ENCODE data around the gene LBX2. TPM values are rescaled to one million over a fixed set of nuclear protein-coding genes. Genes with fewer than 3 reads are reported as not detected.

The LBX2 gene
- total and polyA plus RNA-seq, 10 of the 15 experiments (the other 5 are each of a cell fraction or from before 2014, with no cell fraction given), result 0.08 to 4.0 (median 0.27) TPM

DNA sequence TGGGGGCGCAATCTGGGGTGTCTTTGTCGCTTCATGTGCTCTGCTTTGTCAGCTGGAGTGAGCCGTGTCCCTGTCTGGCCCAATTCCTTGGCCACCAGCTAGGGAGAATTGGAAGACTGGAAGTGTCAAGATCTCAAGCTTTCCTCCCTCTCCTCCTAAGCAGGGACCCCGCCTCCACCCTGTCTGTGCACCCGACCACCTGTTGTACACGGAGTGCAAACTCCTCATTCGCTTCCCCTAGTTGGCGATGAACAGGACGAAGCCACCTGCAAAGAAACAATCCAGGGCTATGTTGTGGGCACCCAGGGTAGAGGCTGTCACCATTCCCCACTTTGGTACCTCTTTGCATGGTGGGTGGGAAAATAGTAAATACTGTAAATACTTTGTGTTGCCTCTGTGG lies 28.3 kb upstream of the LBX2 start (continued):
- TF ChIP-seq SPI1 (IDR thresholded peaks at IDR 0.05; ENCODE audit: borderline replicate concordance, insufficient read depth, low read depth, low read length) (no peak), SIX5 (IDR thresholded peaks at IDR 0.05; ENCODE audit: low read depth, low read length, severe bottlenecking) (no peak), KDM1A (IDR thresholded peaks at IDR 0.05; ENCODE audit: borderline replicate concordance) (no peak), EP300 (IDR thresholded peaks at IDR 0.05; ENCODE audit: borderline replicate concordance in 1 of 2, control insufficient read depth in 1 of 2, low read depth in 2 of 2, low read length in 2 of 2) (no peak), GATAD2B (conservative IDR thresholded peaks at IDR 0.05; ENCODE audit: low read depth) (no peak)

DNA sequence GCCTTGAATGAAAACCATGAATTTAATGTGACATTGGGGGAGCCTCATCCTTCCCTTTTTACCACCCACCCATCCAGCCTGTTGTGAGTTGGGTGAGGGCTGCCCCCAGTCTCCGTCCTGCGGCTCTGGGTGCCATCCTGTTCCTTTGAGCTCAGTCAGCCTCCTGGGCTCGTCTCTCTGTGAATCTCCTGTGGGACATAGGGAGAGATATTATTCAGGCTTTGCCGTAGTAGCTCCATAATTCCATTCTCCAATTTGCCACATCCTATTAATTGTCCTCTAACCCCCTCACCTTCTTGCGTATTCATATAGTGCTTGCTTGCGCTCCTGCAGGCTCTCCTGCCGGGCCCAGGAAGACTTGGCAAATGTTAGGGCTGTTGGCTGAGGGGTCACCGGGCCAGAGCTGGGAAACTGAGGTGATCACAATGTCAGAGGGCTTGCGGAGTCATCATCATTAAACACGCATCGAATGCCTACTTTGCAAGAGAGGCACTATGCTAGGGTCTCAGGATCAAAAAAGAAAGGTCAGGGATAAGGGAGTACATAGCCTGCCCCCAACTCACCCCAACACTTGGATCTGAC lies 27.3 kb upstream of the LBX2 start:
- RAD21 ChIA-PET (ENCODE audit: unreplicated experiment), result interaction anchor here (1.1 to 7.5 kb wide), 3 partner anchors 44 to 91 kb away, joined by 3 to 158 read pairs (median 7); partner anchors contain the start of genes CCDC142 and TTC31
- TF ChIP-seq, protein P1, sequence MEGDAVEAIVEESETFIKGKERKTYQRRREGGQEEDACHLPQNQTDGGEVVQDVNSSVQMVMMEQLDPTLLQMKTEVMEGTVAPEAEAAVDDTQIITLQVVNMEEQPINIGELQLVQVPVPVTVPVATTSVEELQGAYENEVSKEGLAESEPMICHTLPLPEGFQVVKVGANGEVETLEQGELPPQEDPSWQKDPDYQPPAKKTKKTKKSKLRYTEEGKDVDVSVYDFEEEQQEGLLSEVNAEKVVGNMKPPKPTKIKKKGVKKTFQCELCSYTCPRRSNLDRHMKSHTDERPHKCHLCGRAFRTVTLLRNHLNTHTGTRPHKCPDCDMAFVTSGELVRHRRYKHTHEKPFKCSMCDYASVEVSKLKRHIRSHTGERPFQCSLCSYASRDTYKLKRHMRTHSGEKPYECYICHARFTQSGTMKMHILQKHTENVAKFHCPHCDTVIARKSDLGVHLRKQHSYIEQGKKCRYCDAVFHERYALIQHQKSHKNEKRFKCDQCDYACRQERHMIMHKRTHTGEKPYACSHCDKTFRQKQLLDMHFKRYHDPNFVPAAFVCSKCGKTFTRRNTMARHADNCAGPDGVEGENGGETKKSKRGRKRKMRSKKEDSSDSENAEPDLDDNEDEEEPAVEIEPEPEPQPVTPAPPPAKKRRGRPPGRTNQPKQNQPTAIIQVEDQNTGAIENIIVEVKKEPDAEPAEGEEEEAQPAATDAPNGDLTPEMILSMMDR (IDR thresholded peaks at IDR 0.05 in 2 of 3, conservative IDR thresholded peaks at IDR 0.05 in 1 of 3; ENCODE audit: control insufficient read depth in 2 of 3, extremely low read depth in 1 of 3, insufficient read depth in 1 of 3, low read depth in 3 of 3, low read length in 3 of 3), result no peak
- TF ChIP-seq, protein P2, sequence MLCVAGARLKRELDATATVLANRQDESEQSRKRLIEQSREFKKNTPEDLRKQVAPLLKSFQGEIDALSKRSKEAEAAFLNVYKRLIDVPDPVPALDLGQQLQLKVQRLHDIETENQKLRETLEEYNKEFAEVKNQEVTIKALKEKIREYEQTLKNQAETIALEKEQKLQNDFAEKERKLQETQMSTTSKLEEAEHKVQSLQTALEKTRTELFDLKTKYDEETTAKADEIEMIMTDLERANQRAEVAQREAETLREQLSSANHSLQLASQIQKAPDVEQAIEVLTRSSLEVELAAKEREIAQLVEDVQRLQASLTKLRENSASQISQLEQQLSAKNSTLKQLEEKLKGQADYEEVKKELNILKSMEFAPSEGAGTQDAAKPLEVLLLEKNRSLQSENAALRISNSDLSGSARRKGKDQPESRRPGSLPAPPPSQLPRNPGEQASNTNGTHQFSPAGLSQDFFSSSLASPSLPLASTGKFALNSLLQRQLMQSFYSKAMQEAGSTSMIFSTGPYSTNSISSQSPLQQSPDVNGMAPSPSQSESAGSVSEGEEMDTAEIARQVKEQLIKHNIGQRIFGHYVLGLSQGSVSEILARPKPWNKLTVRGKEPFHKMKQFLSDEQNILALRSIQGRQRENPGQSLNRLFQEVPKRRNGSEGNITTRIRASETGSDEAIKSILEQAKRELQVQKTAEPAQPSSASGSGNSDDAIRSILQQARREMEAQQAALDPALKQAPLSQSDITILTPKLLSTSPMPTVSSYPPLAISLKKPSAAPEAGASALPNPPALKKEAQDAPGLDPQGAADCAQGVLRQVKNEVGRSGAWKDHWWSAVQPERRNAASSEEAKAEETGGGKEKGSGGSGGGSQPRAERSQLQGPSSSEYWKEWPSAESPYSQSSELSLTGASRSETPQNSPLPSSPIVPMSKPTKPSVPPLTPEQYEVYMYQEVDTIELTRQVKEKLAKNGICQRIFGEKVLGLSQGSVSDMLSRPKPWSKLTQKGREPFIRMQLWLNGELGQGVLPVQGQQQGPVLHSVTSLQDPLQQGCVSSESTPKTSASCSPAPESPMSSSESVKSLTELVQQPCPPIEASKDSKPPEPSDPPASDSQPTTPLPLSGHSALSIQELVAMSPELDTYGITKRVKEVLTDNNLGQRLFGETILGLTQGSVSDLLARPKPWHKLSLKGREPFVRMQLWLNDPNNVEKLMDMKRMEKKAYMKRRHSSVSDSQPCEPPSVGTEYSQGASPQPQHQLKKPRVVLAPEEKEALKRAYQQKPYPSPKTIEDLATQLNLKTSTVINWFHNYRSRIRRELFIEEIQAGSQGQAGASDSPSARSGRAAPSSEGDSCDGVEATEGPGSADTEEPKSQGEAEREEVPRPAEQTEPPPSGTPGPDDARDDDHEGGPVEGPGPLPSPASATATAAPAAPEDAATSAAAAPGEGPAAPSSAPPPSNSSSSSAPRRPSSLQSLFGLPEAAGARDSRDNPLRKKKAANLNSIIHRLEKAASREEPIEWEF (IDR thresholded peaks at IDR 0.05; ENCODE audit: insufficient replicate concordance, low read depth, low read length), result no peak
- TF ChIP-seq, protein P3, sequence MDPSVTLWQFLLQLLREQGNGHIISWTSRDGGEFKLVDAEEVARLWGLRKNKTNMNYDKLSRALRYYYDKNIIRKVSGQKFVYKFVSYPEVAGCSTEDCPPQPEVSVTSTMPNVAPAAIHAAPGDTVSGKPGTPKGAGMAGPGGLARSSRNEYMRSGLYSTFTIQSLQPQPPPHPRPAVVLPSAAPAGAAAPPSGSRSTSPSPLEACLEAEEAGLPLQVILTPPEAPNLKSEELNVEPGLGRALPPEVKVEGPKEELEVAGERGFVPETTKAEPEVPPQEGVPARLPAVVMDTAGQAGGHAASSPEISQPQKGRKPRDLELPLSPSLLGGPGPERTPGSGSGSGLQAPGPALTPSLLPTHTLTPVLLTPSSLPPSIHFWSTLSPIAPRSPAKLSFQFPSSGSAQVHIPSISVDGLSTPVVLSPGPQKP (IDR thresholded peaks at IDR 0.05; ENCODE audit: low read depth, low read length), result no peak
- TF ChIP-seq SIX5 (IDR thresholded peaks at IDR 0.05; ENCODE audit: low read depth, low read length, severe bottlenecking) (no peak), PML (IDR thresholded peaks at IDR 0.05; ENCODE audit: low read length) (no peak), KAT2A (conservative IDR thresholded peaks at IDR 0.05; ENCODE audit: control insufficient read depth, low read depth, low read length) (no peak), HCFC1 (IDR thresholded peaks at IDR 0.05; ENCODE audit: low read length) (no peak), SUZ12 (IDR thresholded peaks at IDR 0.05; ENCODE audit: unreplicated experiment) (no peak), SREBF1 (IDR thresholded peaks at IDR 0.05; ENCODE audit: low read length) (no peak)

More for the DNA sequence above, 27.3 kb upstream of the LBX2 start:
- no peak overlapping the region for H3K27ac ChIP-seq (ENCODE audit: control insufficient read depth, insufficient read depth)
- SMC1A ChIA-PET (ENCODE audit: uncharacterized antibody, unreplicated experiment), result interaction anchor here (1.4 to 9.9 kb wide), 4 partner anchors 18 to 60 kb away, joined by 3 to 208 read pairs (median 30); partner anchors contain the start of gene PCGF1
- no peak overlapping the region for H3K9ac ChIP-seq (ENCODE audit: control insufficient read depth, insufficient read depth, low read length)
- no peak overlapping the region for H2AFZ ChIP-seq (ENCODE audit: control insufficient read depth, low read depth, low read length)
- H3K36me3 ChIP-seq (ENCODE audit: control insufficient read depth in 2 of 2, insufficient read depth in 2 of 2, low read length in 1 of 2), result peaks cover 12 to 23% of the 10 kb centered on the region in 2 experiments
- no peaks in the 10 kb centered on the region for H4K20me1 ChIP-seq (ENCODE audit: control insufficient read depth, insufficient read depth)
- POLR2A ChIA-PET, result interaction anchor here (0.7 to 2.6 kb wide), 6 partner anchors 18 to 60 kb away, joined by 3 to 10 read pairs (median 4); partner anchors contain the start of gene PCGF1
- CTCF ChIA-PET, result interaction anchor here (1.1 to 10.4 kb wide), 6 partner anchors 19 to 60 kb away, joined by 4 to 226 read pairs (median 51); partner anchors contain the start of genes CCDC142, PCGF1 and TTC31
- no peaks in the 10 kb centered on the region for H3K27me3 ChIP-seq (replicated peaks in 1 of 2; ENCODE audit: control insufficient read depth in 2 of 2, insufficient read depth in 2 of 2, low read length in 1 of 2)
- WGBS (ENCODE audit: insufficient coverage, insufficient replicate concordance, low lambda C conversion rate, missing lambda C conversion rate), result 73% methylated on average over 11 of the region's 11 CpGs
- H3K4me3 ChIP-seq, result no peak overlapping the region
- peaks cover 30% of the 10 kb centered on the region for H3K4me1 ChIP-seq (ENCODE audit: control insufficient read depth, insufficient read depth, low read length)
- intact Hi-C loops (cut with micrococcal nuclease; ENCODE audit: unreplicated experiment), result no loop called here
- DNase-seq (ENCODE audit: low read depth, low spot score) (no peak), FAIRE-seq (no peak), ATAC-seq (no peak)
- H3K4me2 ChIP-seq (ENCODE audit: control insufficient read depth, insufficient read depth), result peak overlapping the region; percentile 46
- in situ Hi-C loops (cut with MboI), result no loop called here
- peaks cover 46% of the 10 kb centered on the region for H3K79me2 ChIP-seq (ENCODE audit: control insufficient read depth, insufficient read depth, low read length)
- H3K9me3 ChIP-seq (replicated peaks; ENCODE audit: control insufficient read depth, insufficient read depth, low read length), result no peaks in the 10 kb centered on the region
- BruUV-seq (replicated peaks), result no TSS peak
